GM21381 (cell line): ENCODE results near the gene PIK3C3.

Experiments used
- ATAC-seq: cut with Tn5 transposase; IDR thresholded peaks from one replicate; pipeline ENCODE4 v1.9.1; 2021; ENCODE audit warnings: mild to moderate bottlenecking, moderate library complexity; ENCODE audit not compliant: unreplicated experiment

Gene PIK3C3

GRCh38 chr18:41954827-41955613 lies at the start of gene PIK3C3:
Gene PIK3C3 (plus strand): TSS chr18:41955234. CDS start chr18:41955292, 58 bp downstream.
- peak; percentile 97 for ATAC-seq

GRCh38 chr18:41905786-41906527 lies 49.1 kb upstream of the PIK3C3 start:
- ATAC-seq, result no peak

- ATAC-seq, result peak; percentile 96
Measured at GRCh38 chr18:41906528-41907146, 48.4 kb upstream of the PIK3C3 start.

GRCh38 chr18:41917181-41917580 lies 37.9 kb upstream of the PIK3C3 start:
- ATAC-seq, result no peak

- no peak for ATAC-seq
Measured at GRCh38 chr18:41921770-41922169, 33.3 kb upstream of the PIK3C3 start.

GRCh38 chr18:41922176-41922575 lies 32.9 kb upstream of the PIK3C3 start:
- no peak for ATAC-seq

GRCh38 chr18:41922841-41923240 lies 32.2 kb upstream of the PIK3C3 start:
- no peak for ATAC-seq

- ATAC-seq, result no peak
Measured at GRCh38 chr18:41923446-41923845, 31.6 kb upstream of the PIK3C3 start.

- no peak for ATAC-seq
Measured at GRCh38 chr18:41928581-41928980, 26.5 kb upstream of the PIK3C3 start.

GRCh38 chr18:41932899-41933298 lies 22.1 kb upstream of the PIK3C3 start:
- no peak for ATAC-seq

GRCh38 chr18:41933778-41934177 lies 21.3 kb upstream of the PIK3C3 start:
- ATAC-seq, result no peak

- peak; percentile 73 for ATAC-seq
Measured at GRCh38 chr18:41936471-41937134, 18.4 kb upstream of the PIK3C3 start.

- ATAC-seq, result no peak
Measured at GRCh38 chr18:41938445-41938844, 16.6 kb upstream of the PIK3C3 start.

- ATAC-seq, result no peak
Measured at GRCh38 chr18:41939326-41939725, 15.7 kb upstream of the PIK3C3 start.

GRCh38 chr18:41940506-41941215 lies 14.4 kb upstream of the PIK3C3 start:
- ATAC-seq, result no peak

- no peak for ATAC-seq
Measured at GRCh38 chr18:41942254-41942653, 12.8 kb upstream of the PIK3C3 start.

- no peak for ATAC-seq
Measured at GRCh38 chr18:41948544-41949110, 6.4 kb upstream of the PIK3C3 start.

- no peak for ATAC-seq
Measured at GRCh38 chr18:41949206-41949920, 5.7 kb upstream of the PIK3C3 start.

GRCh38 chr18:41955688-41956087 lies 654 bp downstream of the PIK3C3 start:
- ATAC-seq, result no peak

- ATAC-seq, result no peak
Measured at GRCh38 chr18:41959045-41959444, 4.0 kb downstream of the PIK3C3 start.
